Measurements from ENCODE around the gene TMEM154.
A peak's percentile ranks its signal among the peaks of the same experiment; 100 is the strongest.
"Not testable (repeated sequence)": the region's sequence is repeated elsewhere in the genome, so short reads cannot be mapped to it uniquely, and the experiment has no call there.

The TMEM154 gene

GRCh38 chr4:152682143-152682941 lies 2.5 kb upstream of the TMEM154 start:
- Mint-ChIP-seq H3K4me1 (peaks cover 35% of the 10 kb centered on the region), H3K27ac (no peak overlapping the region), H3K9me3 (no peaks in the 10 kb centered on the region), H3K4me3 (no peak overlapping the region), H3K36me3 (no peaks in the 10 kb centered on the region), H3K27me3 (no peaks in the 10 kb centered on the region)

GRCh38 chr4:152680988-152681603 lies 1.3 kb upstream of the TMEM154 start:
- Mint-ChIP-seq H3K9me3 (no peaks in the 10 kb centered on the region), H3K4me1 (peaks cover 46% of the 10 kb centered on the region), H3K4me3 (peak overlapping the region; percentile 63), H3K27ac (peak overlapping the region; percentile 37), H3K36me3 (peaks cover under 1% of the 10 kb centered on the region), H3K27me3 (no peaks in the 10 kb centered on the region)

- H3K4me3 Mint-ChIP-seq: peak overlapping the region; percentile 95
These were observed 956 bp downstream of the TMEM154 start for GRCh38 chr4:152678841-152679240.

GRCh38 chr4:152677117-152677516 lies 2.7 kb downstream of the TMEM154 start:
- Mint-ChIP-seq H3K4me1 (peaks cover 57% of the 10 kb centered on the region), H3K36me3 (peaks cover 10% of the 10 kb centered on the region), H3K9me3 (no peaks in the 10 kb centered on the region), H3K27ac (no peak overlapping the region), H3K27me3 (no peaks in the 10 kb centered on the region), H3K4me3 (no peak overlapping the region)

More at GRCh38 chr4:152678841-152679240, 956 bp downstream of the TMEM154 start:
- Mint-ChIP-seq H3K27ac (no peak overlapping the region), H3K36me3 (peaks cover 3% of the 10 kb centered on the region), H3K9me3 (no peaks in the 10 kb centered on the region), H3K27me3 (no peaks in the 10 kb centered on the region), H3K4me1 (peaks cover 52% of the 10 kb centered on the region)

- H3K27ac Mint-ChIP-seq: no peak overlapping the region
- no peaks in the 10 kb centered on the region for H3K27me3 Mint-ChIP-seq
- H3K9me3 Mint-ChIP-seq: no peaks in the 10 kb centered on the region
These were observed 3.5 kb downstream of the TMEM154 start for GRCh38 chr4:152676052-152676854.

GRCh38 chr4:152674359-152674758 lies 5.4 kb downstream of the TMEM154 start:
- no peak overlapping the region for H3K27ac Mint-ChIP-seq
- H3K36me3 Mint-ChIP-seq: peaks cover 18% of the 10 kb centered on the region
- H3K4me1 Mint-ChIP-seq: peaks cover 52% of the 10 kb centered on the region
- H3K27me3 Mint-ChIP-seq: no peaks in the 10 kb centered on the region
- no peaks in the 10 kb centered on the region for H3K9me3 Mint-ChIP-seq
- no peak overlapping the region for H3K4me3 Mint-ChIP-seq

More at GRCh38 chr4:152676052-152676854, 3.5 kb downstream of the TMEM154 start:
- Mint-ChIP-seq H3K36me3 (peaks cover 11% of the 10 kb centered on the region), H3K4me1 (peaks cover 59% of the 10 kb centered on the region), H3K4me3 (no peak overlapping the region)

- H3K4me1 Mint-ChIP-seq: peaks cover 43% of the 10 kb centered on the region
- no peak overlapping the region for H3K4me3 Mint-ChIP-seq
- no peaks in the 10 kb centered on the region for H3K27me3 Mint-ChIP-seq
- H3K9me3 Mint-ChIP-seq: no peaks in the 10 kb centered on the region
- H3K27ac Mint-ChIP-seq: no peak overlapping the region
- peaks cover 18% of the 10 kb centered on the region for H3K36me3 Mint-ChIP-seq
These were observed 6.3 kb downstream of the TMEM154 start for GRCh38 chr4:152673489-152673888.

GRCh38 chr4:152672206-152673092 lies 7.3 kb downstream of the TMEM154 start:
- no peaks in the 10 kb centered on the region for H3K27me3 Mint-ChIP-seq
- no peak overlapping the region for H3K4me3 Mint-ChIP-seq
- H3K36me3 Mint-ChIP-seq: peaks cover 18% of the 10 kb centered on the region
- H3K4me1 Mint-ChIP-seq: peaks cover 33% of the 10 kb centered on the region
- H3K27ac Mint-ChIP-seq: no peak overlapping the region
- no peaks in the 10 kb centered on the region for H3K9me3 Mint-ChIP-seq

- H3K27me3 Mint-ChIP-seq: no peaks in the 10 kb centered on the region
- H3K27ac Mint-ChIP-seq: no peak overlapping the region
- peaks cover 26% of the 10 kb centered on the region for H3K4me1 Mint-ChIP-seq
- no peak overlapping the region for H3K4me3 Mint-ChIP-seq
- no peaks in the 10 kb centered on the region for H3K9me3 Mint-ChIP-seq
- H3K36me3 Mint-ChIP-seq: peaks cover 25% of the 10 kb centered on the region
These were observed 11.3 kb downstream of the TMEM154 start for GRCh38 chr4:152668338-152668964.

- H3K4me3 Mint-ChIP-seq: no peak overlapping the region
These were observed 12.0 kb downstream of the TMEM154 start for GRCh38 chr4:152667781-152668180.

GRCh38 chr4:152666946-152667345 lies 12.9 kb downstream of the TMEM154 start:
- Mint-ChIP-seq H3K27ac (no peak overlapping the region), H3K4me1 (peaks cover 32% of the 10 kb centered on the region), H3K4me3 (no peak overlapping the region), H3K9me3 (no peaks in the 10 kb centered on the region), H3K36me3 (peaks cover 23% of the 10 kb centered on the region), H3K27me3 (no peaks in the 10 kb centered on the region)

More at GRCh38 chr4:152667781-152668180, 12.0 kb downstream of the TMEM154 start:
- peaks cover 23% of the 10 kb centered on the region for H3K36me3 Mint-ChIP-seq
- peaks cover 32% of the 10 kb centered on the region for H3K4me1 Mint-ChIP-seq
- H3K27ac Mint-ChIP-seq: no peak overlapping the region
- no peaks in the 10 kb centered on the region for H3K27me3 Mint-ChIP-seq
- no peaks in the 10 kb centered on the region for H3K9me3 Mint-ChIP-seq

GRCh38 chr4:152665691-152666395 lies 14.0 kb downstream of the TMEM154 start:
- Mint-ChIP-seq H3K27me3 (no peaks in the 10 kb centered on the region), H3K4me3 (no peak overlapping the region), H3K27ac (no peak overlapping the region), H3K36me3 (peaks cover 28% of the 10 kb centered on the region), H3K9me3 (peaks cover 6% of the 10 kb centered on the region), H3K4me1 (peaks cover 35% of the 10 kb centered on the region)

GRCh38 chr4:152664067-152664378 lies 15.8 kb downstream of the TMEM154 start:
- H3K27me3 Mint-ChIP-seq, H3K4me3 Mint-ChIP-seq, H3K9me3 Mint-ChIP-seq: not testable (repeated sequence)
- Mint-ChIP-seq H3K27ac (peak overlapping the region; percentile 43), H3K4me1 (peaks cover 31% of the 10 kb centered on the region), H3K36me3 (peaks cover 35% of the 10 kb centered on the region)

Data from activated naive CD4-positive, alpha-beta T cell treated with anti-CD3 and anti-CD28 coated beads, Interleukin-2, amount 50 U/mL, for 24 hours (primary cell).